ENCODE measurements around the gene BUD23.
"Not testable (repeated sequence)": the region's sequence is repeated elsewhere in the genome, so short reads cannot be mapped to it uniquely, and the experiment has no call there.

Gene BUD23

DNA sequence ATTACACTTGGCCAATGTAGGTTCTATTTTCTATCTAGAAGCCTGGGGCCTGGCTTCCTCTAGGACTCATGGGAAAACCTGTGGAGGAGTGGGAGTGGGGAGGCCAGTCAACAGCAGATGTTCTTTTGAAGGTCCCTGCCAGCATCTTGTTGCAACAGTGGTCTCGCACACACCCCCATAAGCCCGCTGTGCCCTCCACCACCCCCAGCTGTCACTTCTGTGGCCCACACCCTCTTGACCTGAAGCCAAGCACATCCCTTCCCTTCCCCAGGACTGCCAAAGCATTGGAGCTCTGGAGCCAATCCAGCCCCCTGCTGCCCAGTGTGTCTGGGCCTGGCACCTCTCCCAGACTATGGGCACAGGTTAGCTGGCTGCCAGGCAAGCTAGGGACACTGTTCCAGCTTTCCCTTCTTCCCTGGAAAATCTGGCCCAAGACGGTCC, 38.0 kb downstream of the BUD23 start:
- no peak overlapping the region for H3K4me3 ChIP-seq (ENCODE audit: low read depth, low read length)
- TF ChIP-seq, protein P1, sequence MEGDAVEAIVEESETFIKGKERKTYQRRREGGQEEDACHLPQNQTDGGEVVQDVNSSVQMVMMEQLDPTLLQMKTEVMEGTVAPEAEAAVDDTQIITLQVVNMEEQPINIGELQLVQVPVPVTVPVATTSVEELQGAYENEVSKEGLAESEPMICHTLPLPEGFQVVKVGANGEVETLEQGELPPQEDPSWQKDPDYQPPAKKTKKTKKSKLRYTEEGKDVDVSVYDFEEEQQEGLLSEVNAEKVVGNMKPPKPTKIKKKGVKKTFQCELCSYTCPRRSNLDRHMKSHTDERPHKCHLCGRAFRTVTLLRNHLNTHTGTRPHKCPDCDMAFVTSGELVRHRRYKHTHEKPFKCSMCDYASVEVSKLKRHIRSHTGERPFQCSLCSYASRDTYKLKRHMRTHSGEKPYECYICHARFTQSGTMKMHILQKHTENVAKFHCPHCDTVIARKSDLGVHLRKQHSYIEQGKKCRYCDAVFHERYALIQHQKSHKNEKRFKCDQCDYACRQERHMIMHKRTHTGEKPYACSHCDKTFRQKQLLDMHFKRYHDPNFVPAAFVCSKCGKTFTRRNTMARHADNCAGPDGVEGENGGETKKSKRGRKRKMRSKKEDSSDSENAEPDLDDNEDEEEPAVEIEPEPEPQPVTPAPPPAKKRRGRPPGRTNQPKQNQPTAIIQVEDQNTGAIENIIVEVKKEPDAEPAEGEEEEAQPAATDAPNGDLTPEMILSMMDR (IDR thresholded peaks at IDR 0.05; ENCODE audit: borderline replicate concordance, insufficient read depth, low read depth, low read length) = no peak

DNA sequence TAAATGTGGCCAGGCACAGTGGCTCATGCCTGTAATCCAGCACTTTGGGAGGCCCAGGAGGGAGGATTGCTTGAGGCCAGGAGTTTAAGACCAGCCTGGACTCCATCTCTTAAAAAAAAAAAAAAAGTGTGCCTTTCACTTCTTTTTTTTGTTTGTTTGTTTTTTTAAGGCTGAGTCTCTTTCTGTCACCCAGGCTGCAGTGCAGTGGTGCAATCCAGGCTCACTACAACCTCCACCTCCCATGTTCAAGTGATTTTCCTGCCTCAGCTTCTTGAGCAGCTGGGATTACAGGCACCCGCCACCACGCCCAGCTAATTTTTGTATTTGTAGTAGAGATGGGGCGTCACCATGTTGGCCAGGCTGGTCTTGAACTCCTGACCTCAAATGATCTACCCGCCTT, 38.8 kb downstream of the BUD23 start:
- H3K4me3 ChIP-seq (ENCODE audit: low read depth, low read length) = not testable (repeated sequence)

DNA sequence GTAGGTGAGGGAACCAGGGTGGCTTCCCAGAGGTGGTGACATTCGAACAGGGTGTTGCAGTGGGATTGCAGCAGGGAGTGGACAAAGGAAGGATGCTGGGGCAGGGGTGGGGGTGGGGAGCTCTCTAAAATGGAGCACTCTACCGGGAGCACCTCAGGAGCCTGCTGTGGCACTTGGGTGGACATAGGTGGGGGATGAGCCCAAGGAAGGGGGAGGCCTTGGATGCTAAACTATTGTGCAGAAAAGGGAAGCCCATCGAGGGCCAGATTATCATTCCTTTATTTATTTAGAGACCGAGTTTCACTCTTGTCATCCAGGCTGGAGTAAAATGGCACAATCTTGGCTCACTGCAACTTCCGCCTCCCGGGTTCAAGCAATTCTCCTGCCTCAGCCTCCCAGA, 39.4 kb downstream of the BUD23 start:
- TF ChIP-seq, protein P1 (IDR thresholded peaks at IDR 0.05; ENCODE audit: borderline replicate concordance, insufficient read depth, low read depth, low read length) = no peak
- no peak overlapping the region for H3K4me3 ChIP-seq (ENCODE audit: low read depth, low read length)

DNA sequence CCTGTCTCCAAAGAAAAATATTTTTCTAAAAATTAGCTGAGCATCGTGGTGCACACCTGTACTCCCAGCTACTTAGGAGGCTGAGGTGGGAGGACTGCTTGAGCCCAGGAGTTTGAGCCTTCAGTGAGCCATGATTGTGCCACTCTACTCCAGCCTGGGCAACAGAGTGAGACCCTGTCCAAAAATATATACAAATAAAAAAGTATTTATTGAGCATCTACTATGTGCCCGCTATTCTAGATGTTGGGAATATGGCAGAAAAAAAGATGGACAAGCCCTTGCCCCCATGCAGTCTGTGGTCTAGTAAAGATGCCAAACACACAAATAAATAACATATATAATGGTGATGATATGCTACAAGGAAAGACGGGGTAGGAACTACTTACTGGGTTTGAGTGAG, 40.4 kb downstream of the BUD23 start:
- TF ChIP-seq, protein P1 (IDR thresholded peaks at IDR 0.05; ENCODE audit: borderline replicate concordance, insufficient read depth, low read depth, low read length) = no peak
- H3K4me3 ChIP-seq (ENCODE audit: low read depth, low read length) = no peak overlapping the region

DNA sequence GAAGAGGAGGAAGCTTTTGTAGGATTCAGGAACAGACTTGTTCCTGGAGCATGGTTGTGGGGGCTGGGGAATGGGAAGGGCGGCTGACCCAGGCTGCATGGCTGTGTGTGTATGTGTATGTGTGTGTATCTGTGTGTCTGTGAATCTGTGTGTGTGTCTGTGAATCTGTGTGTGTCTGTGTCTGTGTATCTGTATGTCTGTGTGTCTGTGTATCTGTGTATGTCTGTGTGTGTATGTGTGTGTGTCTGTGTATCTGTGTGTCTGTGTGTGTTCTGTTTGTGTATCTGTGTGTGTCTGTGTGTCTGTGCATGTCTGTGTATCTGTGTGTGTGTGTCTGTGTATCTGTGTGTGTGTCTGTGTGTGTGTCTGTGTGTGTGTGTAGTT, 42.7 kb downstream of the BUD23 start:
- TF ChIP-seq, protein P1 (IDR thresholded peaks at IDR 0.05; ENCODE audit: borderline replicate concordance, insufficient read depth, low read depth, low read length) = no peak
- H3K4me3 ChIP-seq (ENCODE audit: low read depth, low read length) = no peak overlapping the region

DNA sequence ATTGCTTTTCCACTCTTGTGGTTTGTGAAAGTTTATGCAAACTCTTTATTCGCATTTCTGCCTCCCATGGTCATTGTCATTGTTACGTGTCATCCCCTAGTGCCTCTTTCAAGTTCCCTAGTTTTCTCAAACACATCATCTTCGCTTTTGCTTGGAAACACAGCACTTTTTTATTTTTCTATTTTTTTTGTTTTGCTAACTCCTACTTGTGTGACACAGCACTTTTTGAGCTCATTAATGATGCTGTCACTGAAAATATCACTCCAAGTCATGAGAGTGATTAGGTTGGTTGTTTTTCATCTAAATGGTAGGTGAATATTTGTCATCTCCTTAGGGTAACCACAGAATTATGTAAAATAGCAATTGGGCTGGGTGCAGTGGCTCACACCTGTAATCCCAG, 44.6 kb downstream of the BUD23 start:
- TF ChIP-seq, protein P1 (IDR thresholded peaks at IDR 0.05; ENCODE audit: borderline replicate concordance, insufficient read depth, low read depth, low read length) = no peak
- no peak overlapping the region for H3K4me3 ChIP-seq (ENCODE audit: low read depth, low read length)

DNA sequence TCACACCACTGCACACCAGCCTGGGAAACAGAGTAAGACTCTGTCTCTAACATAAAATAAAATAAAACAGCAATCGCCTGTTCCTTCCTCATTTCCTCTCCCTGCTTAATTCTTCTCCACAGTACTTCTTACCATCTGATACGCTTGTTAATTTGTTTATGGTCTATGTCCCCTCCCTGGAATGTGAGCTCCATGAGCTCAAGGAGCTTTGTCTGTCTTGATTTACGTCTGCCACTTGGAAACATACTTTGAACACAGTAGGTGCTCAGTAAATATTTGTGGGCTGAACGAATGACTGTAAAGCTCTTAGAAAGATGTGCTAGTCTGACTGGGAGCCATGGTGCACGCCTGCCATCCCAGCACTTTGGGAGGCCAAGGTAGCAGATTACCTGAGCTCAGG, 45.2 kb downstream of the BUD23 start:
- TF ChIP-seq, protein P1 (IDR thresholded peaks at IDR 0.05; ENCODE audit: borderline replicate concordance, insufficient read depth, low read depth, low read length) = no peak
- no peak overlapping the region for H3K4me3 ChIP-seq (ENCODE audit: low read depth, low read length)

DNA sequence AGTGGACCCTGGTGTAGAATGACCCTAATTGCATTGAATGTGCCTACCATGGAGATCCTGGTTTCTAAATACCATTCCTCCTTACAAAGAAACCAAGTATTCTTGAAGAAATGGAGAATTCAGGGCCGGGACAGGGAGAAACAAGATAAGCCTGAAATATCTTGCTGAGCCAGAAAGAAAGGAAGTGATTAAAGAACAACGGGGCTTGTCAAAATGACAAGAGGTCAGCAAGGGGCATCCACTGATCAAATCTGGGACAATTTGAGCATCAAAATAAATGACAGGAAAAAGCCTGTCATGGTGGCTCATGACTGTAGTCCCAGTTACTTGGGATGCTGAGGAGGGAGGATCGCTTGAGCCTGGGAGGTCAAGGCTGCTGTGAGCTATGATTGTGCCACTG, 47.1 kb downstream of the BUD23 start:
- TF ChIP-seq, protein P1 (IDR thresholded peaks at IDR 0.05; ENCODE audit: borderline replicate concordance, insufficient read depth, low read depth, low read length) = no peak
- no peak overlapping the region for H3K4me3 ChIP-seq (ENCODE audit: low read depth, low read length)

All from GM12875 (cell line).